ENCODE results near the gene RAP1GAP2.
A peak's percentile ranks its signal among the peaks of the same experiment; 100 is the strongest.
"Not testable (repeated sequence)": the region's sequence is repeated elsewhere in the genome, so short reads cannot be mapped to it uniquely, and the experiment has no call there.

Gene RAP1GAP2

GRCh38 chr17:2815781-2816185 lies 19.5 kb downstream of the RAP1GAP2 start:
- peak; percentile 91 for DNase-seq

- DNase-seq: no peak
Observed at GRCh38 chr17:2816688-2817087, 20.4 kb downstream of the RAP1GAP2 start.

- not testable (repeated sequence) for DNase-seq
Observed at GRCh38 chr17:2819294-2819693, 23.1 kb downstream of the RAP1GAP2 start.

DNA sequence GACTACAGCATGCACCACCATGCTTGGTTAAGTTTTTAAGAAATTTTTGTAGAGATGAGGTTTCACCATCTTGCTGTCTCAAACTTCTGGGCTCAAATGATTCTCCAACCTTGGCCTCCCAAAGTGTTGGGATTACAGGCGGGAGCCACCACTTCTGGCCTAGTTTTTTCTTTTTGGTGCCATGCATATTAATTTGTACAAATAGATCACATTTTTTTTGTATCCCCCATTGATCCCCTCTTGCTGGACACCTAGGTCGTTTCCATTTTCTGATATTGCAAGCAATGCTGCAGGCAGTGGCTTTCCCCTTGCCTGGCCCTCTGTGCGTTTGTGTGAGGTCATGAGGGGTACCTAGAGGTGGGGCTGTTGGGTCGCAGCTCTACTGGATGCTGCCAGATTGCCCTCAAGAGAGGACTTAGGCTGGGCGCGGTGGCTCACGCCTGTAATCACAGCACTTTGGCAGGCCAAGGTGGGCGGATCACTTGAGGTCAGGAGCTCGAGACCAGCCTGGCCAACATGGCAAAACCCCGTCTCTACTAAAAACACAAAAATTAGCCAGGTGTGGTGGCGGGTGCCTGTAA lies 23.8 kb downstream of the RAP1GAP2 start:
- no peak for DNase-seq

GRCh38 chr17:2821868-2822267 lies 25.6 kb downstream of the RAP1GAP2 start:
- no peak for DNase-seq

- no peak for DNase-seq
Observed at GRCh38 chr17:2822358-2822757, 26.1 kb downstream of the RAP1GAP2 start.

GRCh38 chr17:2825253-2825970 lies 29.2 kb downstream of the RAP1GAP2 start:
- DNase-seq: no peak

- DNase-seq: peak; percentile 80
Observed at GRCh38 chr17:2828397-2829038, 32.3 kb downstream of the RAP1GAP2 start.

- no peak for DNase-seq
Observed at GRCh38 chr17:2830678-2831077, 34.4 kb downstream of the RAP1GAP2 start.

GRCh38 chr17:2835780-2836179 lies 39.5 kb downstream of the RAP1GAP2 start:
- DNase-seq: no peak

GRCh38 chr17:2837147-2837561 lies 40.9 kb downstream of the RAP1GAP2 start:
- DNase-seq: no peak

- DNase-seq: no peak
Observed at GRCh38 chr17:2841606-2842005, 45.4 kb downstream of the RAP1GAP2 start.

- DNase-seq: no peak
Observed at GRCh38 chr17:2842464-2842863, 46.2 kb downstream of the RAP1GAP2 start.

- DNase-seq: peak; percentile 87
Observed at GRCh38 chr17:2844416-2844815, 48.2 kb downstream of the RAP1GAP2 start.

DNA sequence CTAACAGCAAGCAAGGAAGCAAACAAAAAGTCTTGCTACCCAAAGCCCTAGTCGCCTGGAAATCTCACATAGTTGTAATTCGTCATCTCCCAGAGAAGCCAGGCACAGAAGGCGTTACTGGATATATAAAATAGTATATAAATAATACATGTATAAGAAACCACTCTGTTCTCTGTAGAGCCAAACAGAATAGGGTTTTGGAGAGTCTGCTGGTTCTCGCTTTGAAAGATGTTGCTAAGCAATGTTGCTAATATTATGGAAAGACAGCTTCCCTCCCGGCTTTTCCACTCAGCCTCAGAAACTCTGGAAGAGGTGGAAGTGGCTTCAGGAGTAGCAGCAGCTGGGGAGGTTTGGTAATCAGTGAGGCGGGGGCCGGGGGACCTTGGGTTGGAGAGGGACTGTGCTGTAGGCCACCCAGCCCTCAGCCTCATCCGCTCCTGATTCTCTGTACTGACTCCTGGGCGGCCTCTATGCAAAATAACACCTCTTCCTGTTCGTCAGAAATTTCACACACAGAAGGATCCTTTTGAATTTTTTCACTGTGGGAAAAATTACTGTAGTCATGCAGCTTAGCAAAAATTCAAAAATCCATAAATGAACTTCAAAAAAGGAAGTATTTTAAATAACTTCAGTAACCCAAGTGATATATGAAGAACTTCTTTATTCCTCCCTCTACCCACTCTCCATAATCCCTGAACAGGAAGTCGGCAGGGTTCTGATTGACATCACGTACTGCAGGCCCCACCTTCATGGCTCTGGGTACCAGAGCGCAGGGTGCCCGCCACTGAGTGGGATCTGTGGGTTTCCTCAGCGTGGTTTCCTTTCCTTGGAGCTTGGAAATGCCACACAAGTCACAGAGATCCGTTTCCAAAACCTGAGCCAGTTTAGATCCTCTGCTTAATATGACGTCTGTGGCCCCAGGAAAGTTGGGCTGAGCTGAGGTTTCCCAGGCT lies 51.4 kb downstream of the RAP1GAP2 start:
- DNase-seq: peak; percentile 31

GRCh38 chr17:2849327-2849670 lies 53.1 kb downstream of the RAP1GAP2 start:
- DNase-seq: no peak

GRCh38 chr17:2850991-2851390 lies 54.8 kb downstream of the RAP1GAP2 start:
- no peak for DNase-seq

DNA sequence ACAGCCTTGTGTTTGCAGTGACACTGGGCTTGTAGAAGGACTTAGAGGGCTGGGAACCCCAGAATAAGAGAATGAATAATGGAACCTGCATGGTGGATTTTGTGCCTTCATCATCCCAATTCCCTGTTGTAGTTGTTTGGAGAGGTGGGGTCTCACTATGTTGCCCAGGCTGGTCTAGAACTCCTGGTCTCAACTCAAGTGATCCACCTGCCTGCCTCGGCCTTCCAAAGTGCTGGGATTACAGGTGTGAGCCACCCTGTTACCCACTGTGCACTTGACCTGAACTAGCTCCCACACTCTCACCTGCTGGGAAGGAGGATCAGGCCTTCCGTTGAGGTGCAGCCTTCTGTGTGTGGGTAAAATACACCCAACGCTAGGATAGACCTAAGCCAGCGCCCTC lies 55.4 kb downstream of the RAP1GAP2 start:
- no peak for DNase-seq

DNA sequence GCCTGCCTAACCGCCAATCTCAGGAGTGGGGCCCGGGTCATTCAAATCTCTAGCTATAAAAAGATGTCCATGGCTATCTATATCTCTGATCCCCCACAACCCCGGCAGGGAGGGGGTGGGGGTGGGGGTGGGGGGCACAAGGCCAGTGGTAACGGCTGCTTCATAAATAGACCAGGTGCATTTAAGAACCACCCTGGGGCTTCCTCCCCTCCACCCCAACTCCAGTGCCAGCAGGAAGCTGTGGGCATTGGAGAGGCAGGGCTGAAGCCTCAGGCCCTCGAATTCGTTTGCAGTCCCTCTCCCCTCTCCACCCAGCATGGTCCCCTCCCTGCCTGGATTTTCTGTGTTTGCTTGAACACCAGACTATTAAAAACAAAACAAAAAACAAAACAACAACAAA lies 56.0 kb downstream of the RAP1GAP2 start:
- peak; percentile 47 for DNase-seq

DNA sequence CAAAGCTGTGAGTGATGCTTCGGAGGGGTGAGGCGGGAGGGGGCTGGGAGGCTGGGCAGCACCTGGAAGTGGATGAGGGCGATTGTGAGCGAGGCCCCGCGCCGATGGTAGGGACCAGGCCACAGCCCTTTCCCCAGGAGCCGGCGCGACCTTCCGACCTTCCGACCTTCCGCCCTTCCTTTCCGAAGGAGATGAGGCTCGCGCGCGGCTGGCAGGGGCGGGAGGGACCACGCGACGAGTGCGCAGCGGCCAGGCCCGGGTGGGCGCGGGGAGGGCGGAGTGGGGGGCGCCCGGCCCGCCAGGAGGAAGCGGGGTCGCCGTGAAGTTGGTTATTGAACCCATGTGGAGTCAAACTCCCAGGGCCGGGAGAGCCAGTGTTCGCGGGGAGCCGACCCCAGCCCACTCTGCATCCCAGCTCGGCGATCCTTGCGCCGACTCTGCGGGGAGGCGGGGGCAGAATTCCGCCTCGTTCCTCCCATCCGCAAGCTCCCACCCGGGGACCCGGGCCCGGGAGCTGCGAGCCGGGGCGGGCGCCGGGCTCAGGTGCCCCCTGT lies 56.6 kb downstream of the RAP1GAP2 start:
- peak; percentile 52 for DNase-seq

GRCh38 chr17:2853283-2854142 lies 57.3 kb downstream of the RAP1GAP2 start:
- peak; percentile 76 for DNase-seq

Measured in DMS53 (cell line).